ENCODE measurements around the gene EPN2.

Gene EPN2

DNA sequence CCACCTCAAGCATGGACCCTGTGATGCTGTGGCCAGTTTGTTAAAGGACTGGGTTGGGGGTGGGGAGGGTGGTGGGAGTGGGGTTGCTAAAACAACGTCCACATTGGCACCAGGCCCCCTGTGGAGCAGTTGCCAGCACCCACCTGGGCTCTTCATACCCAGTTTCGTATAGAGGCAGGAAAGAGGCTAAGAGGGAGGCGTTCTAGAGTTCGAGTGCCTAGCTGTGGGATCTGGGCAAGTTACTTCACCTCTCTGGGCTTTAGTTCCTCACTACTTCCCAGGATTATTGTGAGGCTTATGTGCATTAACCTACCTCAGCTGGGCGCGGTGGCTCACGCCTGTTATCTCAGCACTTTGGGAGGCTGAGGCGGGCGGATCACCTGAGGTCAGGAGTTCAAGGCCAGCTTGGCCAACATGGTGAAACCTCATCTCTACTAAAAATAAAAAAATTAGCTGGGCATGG, 148.4 kb downstream of the EPN2 start:
- Histone ChIP-seq H4K20me1 (ENCODE audit: low read depth, low read length) (no peaks in the 10 kb centered on the region), H3K4me3 (ENCODE audit: insufficient read depth, low read length, poor library complexity, severe bottlenecking) (no peak overlapping the region), H3F3A (ENCODE audit: insufficient read depth) (no peaks in the 10 kb centered on the region), H3K36me3 (ENCODE audit: low read length) (no peaks in the 10 kb centered on the region), H3K4me2 (ENCODE audit: low read depth, low read length, poor library complexity, severe bottlenecking) (no peak overlapping the region), H3K27me3 (ENCODE audit: low read length) (no peaks in the 10 kb centered on the region), H3K9ac (ENCODE audit: low read length) (no peak overlapping the region), H3K79me2 (ENCODE audit: insufficient read depth, low read length) (no peaks in the 10 kb centered on the region), H3K9me2 (replicated peaks; ENCODE audit: insufficient read depth, low read length) (no peaks in the 10 kb centered on the region), H3K27ac (ENCODE audit: low read depth, low read length) (no peak overlapping the region), H3K9me3 (ENCODE audit: insufficient read depth, low read length) (no peaks in the 10 kb centered on the region), H2AFZ (ENCODE audit: low read depth, low read length, severe bottlenecking) (no peak overlapping the region)
- TF ChIP-seq, protein P1, sequence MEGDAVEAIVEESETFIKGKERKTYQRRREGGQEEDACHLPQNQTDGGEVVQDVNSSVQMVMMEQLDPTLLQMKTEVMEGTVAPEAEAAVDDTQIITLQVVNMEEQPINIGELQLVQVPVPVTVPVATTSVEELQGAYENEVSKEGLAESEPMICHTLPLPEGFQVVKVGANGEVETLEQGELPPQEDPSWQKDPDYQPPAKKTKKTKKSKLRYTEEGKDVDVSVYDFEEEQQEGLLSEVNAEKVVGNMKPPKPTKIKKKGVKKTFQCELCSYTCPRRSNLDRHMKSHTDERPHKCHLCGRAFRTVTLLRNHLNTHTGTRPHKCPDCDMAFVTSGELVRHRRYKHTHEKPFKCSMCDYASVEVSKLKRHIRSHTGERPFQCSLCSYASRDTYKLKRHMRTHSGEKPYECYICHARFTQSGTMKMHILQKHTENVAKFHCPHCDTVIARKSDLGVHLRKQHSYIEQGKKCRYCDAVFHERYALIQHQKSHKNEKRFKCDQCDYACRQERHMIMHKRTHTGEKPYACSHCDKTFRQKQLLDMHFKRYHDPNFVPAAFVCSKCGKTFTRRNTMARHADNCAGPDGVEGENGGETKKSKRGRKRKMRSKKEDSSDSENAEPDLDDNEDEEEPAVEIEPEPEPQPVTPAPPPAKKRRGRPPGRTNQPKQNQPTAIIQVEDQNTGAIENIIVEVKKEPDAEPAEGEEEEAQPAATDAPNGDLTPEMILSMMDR (IDR thresholded peaks at IDR 0.05; ENCODE audit: insufficient read depth, low read length, poor library complexity, severe bottlenecking): no peak
- TF ChIP-seq EZH2phosphoT487 (conservative IDR thresholded peaks at IDR 0.05; ENCODE audit: low read length): no peak

Data from SU-DHL-6 (cell line).